Central memory CD4-positive, alpha-beta T cell (primary cell): Measurements from ENCODE around the gene FOXL1.

Experiments
- DNase-seq: peaks from one replicate; pipeline ENCODE4 v3.0.0; 2022

The FOXL1 gene

DNA sequence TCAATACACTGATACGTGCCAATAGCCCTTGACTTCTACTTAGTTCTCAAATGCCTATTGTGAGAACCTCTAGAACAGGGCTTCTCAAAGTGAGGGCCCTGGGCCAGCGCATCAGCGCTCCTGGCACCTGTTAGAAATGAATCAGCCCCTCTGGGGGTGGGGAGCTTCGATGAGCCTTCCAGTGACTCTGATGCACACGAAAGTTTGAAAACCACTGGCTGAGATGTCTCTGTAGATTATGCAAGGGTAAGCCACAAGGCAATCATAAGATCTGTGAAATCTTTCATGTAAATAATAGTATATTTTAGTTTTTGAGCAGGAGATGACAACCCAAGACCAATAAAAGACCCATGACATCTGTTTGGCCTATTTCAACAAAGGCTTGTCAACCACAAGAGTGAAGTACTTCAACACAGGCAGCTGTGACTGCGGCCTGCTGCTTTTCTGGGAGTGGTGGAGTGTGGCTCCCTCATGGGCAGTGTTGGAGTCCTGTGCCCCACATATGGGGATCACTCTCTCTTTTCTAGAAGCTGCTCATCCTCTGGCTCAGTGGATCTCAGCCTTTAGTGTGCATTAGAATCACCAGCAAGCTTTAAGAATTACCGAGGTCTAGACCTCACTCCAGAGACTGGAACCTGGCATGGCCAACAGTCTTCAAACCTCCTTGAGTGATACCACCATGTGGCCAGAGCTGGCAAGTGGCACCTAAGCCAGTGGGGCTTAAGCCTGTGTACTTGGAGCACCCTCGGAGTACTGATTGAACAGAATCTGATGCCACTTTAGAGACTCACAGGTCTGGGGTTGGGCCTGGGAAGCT lies 29.1 kb upstream of the FOXL1 start:
- no peak for DNase-seq

DNA sequence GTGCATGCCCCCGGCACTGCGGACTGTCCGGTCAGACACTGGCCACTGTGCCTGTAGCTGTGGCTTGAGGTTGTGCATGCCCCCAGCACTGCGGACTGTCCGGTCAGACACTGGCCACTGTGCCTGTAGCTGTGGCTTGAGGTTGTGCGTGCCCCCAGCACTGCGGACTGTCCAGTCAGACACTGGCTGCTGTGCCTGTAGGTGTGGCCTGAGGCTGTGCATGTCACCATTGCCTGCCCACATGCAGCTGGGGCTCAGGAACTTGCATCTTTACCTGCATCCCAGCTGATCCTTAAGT lies 28.5 kb upstream of the FOXL1 start:
- no peak for DNase-seq

DNA sequence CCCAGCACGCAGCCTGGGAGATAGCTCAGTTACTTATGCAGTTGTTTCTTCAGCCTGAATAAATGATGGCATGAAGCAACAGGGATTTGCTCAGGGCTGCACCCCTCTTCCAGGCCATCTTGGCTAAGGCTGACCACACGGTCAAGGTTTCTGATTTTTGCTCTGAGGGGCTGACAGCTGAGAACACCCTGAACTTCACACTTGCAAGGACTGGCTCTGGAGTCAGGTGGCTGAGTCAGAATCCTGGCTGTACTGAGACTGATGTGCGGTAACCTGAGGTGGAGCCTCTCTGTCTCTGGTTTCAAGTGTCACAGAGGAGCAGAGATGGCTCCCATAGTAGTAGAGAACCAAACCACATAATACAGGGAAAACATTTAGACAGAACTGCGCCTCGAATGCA lies 28.1 kb upstream of the FOXL1 start:
- DNase-seq: no peak

DNA sequence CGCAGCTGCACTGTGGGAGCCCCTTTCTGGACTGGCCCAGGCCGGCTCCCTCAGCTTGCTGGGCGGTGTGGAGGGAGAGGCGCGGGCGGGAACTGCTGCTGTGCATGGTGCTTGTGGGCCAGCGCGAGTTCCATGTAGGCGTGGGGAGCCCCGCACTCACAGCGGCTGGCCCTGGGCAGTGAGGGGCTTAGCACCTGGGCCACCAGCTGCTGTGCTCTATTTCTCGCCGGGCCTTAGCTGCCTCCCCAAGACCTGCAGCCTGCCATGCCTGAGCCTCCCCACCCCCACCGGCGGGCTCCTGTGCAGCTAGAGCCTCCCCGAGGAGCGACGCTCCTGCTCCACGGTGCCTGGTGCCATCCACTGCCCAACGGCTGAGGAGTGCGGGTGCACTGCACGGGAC lies 25.0 kb upstream of the FOXL1 start:
- no peak for DNase-seq

DNA sequence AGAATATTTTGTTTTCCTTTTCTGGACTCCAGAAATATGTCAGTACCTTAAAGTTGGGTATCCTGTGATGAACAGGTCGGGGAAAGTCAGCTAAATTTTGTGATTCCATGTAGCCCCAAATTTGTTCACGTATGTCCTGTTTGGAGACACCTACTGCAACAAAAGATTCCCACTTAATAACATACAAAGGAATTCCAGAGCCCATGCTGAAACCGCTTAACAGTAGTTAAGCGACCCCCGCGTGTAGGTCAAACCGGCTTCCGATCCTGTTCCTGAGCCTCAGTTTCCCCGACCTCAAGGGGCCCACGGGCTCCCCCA lies 23.8 kb upstream of the FOXL1 start:
- no peak for DNase-seq

DNA sequence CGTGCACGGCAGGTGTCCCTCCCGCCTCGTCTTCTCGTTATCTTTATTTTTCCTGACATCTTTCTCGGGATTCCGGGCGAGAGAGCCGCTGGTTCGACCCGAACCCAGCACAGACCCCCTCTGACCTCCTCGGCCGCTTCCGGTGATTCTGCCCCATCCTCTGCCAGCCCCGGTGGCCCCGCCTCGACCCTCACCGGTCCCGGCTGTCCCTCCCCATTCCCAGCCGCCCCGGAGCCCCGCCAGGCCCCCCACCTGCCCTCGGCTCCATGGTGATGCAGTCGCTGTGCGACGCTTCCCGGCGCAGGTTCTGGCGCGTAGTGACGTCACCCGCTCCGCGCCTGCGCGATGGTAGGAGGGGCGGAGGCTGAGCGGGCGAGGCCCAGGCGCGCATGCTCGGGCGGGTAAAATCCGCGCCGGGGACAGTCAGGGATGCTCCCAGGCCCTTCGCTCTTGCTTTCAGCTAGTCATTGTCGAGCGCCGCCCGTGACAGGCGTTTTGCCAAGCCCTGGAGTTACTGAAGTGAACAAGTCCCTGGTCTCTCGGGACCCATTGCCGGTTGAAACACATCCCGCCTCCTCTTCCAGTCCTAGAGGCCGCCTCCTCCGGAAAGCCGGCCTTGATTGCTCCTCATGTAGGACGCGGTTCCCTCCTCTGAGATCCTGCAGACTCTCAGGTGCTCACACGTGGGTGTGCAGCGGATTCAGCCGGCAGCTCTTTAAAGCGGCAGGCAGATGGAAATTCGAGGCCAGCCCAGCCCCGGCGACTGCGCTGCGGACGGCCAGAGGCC lies 23.2 kb upstream of the FOXL1 start, which contains the start of gene MTHFSD:
MTHFSD (minus strand) TSS at position 319 of the 787 bp plus-strand sequence; CDS start at position 268, 51 bp downstream.
- peak; percentile 94 for DNase-seq

DNA sequence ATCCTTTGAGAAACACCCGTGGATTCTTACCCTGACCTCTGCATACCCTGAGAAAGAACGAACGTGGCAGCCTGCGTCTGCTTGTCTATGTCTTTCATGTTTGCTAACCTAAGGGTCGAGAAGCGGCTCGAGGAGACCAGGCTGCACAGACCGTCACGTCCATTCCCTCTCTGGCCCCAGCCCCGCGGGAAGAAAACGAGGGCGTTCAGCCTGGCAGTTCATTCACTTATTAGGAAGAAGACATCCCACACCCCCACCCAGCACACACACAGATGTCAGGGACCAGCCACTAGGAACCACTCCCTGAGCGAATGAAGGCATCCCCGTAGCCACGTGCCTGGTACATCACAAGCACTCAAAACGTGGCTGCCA lies 22.7 kb upstream of the FOXL1 start:
- DNase-seq: no peak

DNA sequence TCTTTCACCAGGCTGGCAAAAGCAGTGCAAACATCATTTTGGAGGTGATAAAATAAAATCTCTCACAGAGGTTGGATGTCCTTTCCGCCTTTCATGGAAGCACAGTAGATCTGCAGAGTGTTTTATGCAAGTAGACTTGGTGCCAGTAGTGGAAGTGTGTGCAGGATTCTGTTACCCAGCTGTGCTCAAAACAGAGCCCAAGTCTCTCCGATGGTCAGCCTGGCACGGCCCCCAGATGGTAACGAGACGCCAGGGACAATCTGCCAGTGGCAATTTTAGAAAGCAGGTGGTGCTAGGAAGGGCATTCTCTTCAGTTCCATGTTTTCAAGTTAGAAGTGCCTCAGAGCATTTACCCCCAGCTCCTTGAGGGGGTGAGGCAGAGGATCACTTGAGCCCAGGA lies 21.8 kb upstream of the FOXL1 start:
- no peak for DNase-seq

DNA sequence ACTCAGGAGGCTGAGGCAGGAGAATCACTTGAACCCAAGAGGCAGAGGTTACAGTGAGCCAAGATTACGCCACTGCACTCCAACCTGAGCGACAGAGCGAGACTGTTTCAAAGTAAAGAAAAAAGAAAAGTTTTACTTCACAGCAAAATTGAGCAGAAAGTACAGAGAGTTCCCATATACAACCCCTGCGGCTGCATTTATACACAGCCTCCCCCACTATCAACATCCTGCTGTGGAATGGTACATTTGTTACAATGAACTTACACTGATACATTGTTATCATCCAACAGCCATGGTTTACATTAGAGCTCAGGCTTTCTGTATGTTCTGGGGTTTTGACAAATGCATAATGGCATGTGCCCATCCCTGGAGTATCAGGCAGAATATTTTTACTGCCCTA lies 20.8 kb upstream of the FOXL1 start:
- no peak for DNase-seq

DNA sequence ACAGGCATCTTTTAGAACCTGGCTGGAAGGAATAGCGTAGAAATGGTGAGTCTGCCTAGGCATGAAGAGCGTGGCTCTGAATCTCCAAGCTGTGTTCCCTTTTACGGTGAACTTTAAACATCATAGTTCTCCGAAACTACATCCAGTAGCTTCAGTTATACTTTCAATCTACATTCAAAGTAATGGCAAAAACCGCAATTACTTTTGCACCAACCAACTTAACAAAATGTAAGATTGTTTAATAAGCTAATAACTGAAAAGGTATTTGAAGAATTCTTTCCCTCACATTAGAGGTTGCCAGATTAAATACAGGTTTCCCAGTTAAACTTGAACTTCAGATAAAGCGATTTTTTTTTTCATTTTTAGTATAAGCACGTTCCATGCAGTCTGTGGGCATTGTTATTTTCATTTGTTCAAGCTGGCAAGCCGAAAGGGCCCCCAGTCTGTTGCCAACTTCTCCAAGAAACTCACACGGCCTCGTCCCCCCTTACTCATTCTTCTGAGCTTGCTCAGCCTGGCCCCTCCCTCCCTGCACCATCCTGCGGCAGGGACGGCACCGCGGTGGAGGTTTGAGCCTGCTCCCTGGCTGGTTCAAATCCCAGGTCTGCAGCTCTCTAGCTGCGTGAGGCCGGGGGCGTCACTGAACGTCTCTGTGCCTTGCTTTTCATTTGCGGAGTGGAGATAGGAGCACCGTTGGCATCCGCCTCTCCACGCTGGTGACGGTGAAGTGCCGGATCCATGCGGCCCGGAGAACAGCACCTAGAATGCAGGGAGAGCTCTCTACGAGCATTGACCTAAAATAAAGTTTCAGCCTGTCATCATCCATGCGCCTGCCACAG lies 19.8 kb upstream of the FOXL1 start:
- no peak for DNase-seq

DNA sequence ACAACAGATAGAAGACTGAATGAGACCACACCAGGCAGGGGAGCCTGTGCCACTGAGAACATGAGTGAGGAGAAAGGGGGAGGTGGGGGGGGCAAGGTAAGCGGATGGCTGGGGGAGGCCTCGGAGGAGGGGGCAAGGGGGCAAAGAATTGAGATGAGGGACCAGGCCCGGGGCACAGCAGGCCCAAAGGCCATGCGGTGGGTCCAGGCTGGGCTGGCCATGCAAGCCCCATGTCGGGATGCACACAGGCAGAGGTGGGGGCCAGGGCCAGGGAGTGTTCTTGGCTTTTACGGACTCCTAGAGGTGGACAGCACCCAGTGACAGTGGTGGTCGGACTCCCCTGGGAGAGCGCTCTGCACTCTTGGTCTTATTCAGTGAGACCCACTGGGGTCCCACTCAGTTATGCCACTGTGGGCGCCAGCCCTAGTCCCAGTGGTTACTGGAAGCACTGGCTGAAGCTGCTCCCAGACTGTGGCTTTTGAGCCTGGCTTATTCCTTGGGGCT lies 18.5 kb upstream of the FOXL1 start:
- DNase-seq: no peak

DNA sequence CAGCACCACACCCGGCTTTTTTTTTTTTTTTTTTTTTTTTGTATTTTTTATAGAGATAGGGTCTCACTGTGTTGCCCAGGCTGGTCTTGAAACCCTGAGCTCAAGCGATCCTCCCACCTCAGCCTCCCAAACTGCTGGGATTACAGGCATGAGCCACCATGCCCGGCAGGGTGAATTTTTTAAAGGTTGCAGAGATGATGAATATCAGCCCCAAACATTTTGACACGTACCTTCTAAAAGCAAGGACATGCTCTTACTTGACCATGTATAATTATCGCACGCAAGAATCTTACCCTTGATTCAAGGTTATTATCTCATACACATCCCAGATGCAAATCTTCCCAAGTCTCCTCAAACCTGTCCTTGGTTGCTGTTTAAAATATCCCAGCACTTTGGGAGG lies 16.0 kb upstream of the FOXL1 start:
- DNase-seq: no peak

DNA sequence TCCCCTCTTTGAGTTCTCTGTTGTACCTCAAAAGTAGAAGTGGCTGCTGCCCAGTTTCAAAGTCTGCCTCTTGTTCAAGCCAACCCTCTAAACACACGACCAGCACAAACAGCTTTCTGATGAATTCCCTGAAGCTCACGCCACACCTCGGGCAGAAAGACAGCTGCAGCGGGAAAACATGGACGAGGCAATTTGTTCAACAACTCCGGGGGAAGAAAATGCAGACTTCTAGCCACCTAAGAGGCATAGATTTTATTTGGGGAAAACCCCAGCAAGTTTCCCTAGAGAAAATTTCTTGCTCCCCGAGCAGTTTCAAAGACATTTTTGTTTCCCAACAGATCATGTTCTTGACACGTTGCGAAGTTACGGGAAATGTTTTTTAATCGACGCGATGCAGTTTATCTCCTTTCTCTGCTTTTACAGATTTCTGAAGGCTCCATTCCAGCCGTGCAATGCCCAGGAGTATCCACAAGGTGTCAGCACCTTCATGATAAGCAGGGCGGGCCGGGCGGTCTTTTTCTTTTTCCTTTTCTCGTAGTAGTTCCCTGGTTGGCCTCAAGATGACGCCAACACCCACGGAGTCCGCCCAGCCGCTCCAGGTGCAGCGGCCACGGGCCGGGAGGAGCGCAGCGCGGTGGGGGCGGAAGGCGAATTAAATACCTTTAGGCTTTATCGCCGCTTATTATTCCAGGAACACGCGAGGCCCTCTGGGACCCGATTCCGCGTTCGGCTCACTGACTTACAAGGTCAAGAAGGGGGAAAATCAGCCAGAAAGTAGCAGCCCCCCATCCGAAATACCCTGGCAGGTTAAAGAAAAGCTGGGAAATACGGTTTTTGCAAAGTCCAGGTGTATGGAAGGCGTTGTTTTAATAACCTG lies 14.6 kb upstream of the FOXL1 start:
- peak; percentile 79 for DNase-seq

DNA sequence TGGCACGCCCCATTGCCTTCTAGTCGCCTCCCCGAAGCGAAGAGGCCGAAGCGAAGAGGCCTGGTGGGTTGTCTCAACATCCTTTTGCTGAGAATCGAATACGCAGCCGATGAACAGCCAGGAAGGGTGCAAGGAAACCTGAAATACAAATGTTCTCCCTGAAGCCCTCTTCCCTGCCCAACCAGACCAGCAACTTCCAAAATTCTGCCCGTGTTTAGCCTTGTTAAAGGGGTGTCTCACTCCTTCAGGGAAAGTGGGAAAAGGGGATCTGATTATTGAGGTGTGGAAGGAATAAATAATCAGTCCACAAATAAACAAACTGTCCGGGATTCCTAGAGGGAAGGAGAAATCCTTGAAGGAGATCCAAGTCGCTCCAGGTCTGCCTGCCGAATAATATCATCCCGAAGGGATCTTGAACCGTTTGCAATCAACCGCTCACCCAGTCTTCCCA lies 13.1 kb upstream of the FOXL1 start:
- DNase-seq: no peak

DNA sequence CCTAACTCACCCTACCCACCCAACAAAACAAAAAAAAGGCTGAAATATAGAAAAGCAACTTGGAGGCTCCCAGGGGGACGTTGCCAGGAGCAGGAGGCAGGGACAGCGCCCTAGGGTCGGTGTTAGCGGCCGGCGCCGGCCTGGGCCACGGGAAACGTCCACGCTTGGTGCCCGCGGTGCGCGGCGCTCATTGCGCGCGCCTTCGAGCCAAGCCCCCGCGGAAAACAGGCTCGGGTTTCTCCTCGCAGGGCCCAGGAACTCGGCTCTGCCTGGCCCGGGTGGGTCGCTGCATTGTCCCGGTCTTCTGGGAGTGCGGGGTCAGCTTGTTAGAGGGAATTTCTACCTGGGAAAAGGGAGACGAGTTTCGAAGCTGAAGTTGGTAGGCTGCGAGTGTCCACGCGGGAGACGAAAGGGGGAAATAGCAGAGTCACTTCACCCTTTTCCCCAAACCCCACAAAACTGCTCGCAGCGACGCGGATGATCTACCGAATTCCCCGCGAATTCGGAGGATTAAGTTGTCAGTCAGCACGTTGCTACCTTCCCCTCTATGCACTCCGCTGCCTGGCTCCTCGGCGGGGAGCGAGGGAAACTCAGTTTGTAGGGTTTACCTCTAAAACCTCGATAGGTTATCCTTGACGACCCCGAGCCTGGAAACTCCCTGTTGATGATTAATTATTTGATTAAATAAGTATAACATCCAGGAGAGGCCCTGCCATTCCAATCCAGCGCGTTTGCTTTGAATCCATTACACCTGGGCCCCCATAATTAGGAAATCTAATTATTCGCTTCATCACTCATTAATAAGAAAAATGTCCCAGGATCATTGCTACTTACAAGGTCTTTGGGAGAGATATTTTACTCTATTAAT lies 12.5 kb upstream of the FOXL1 start:
- DNase-seq: no peak

DNA sequence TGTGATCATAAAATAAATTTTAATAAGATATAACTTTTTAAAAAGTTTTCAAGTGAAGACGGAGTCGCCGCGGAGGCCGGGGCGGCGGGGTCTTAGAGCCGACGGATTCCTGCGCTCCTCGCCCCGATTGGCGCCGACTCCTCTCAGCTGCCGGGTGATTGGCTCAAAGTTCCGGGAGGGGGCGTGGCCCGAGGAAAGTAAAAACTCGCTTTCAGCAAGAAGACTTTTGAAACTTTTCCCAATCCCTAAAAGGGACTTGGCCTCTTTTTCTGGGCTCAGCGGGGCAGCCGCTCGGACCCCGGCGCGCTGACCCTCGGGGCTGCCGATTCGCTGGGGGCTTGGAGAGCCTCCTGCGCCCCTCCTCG lies 11.8 kb upstream of the FOXL1 start, which contains the start of gene FOXC2:
FOXC2 (plus strand) TSS at position 229 of the 365 bp plus-strand sequence. CDS start 507 bp downstream, outside the sequence.
- peak; percentile 25 for DNase-seq

DNA sequence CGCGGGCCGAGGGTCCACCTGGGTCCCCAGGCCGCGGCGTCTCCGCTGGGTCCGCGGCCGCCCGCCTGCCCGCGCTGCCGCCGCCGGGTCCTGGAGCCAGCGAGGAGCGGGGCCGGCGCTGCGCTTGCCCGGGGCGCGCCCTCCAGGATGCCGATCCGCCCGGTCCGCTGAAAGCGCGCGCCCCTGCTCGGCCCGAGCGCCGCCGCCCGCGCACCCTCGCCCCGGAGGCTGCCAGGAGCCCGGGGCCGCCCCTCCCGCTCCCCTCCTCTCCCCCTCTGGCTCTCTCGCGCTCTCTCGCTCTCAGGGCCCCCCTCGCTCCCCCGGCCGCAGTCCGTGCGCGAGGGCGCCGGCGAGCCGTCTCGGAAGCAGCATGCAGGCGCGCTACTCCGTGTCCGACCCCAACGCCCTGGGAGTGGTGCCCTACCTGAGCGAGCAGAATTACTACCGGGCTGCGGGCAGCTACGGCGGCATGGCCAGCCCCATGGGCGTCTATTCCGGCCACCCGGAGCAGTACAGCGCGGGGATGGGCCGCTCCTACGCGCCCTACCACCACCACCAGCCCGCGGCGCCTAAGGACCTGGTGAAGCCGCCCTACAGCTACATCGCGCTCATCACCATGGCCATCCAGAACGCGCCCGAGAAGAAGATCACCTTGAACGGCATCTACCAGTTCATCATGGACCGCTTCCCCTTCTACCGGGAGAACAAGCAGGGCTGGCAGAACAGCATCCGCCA lies 11.2 kb upstream of the FOXL1 start:
- DNase-seq: no peak

DNA sequence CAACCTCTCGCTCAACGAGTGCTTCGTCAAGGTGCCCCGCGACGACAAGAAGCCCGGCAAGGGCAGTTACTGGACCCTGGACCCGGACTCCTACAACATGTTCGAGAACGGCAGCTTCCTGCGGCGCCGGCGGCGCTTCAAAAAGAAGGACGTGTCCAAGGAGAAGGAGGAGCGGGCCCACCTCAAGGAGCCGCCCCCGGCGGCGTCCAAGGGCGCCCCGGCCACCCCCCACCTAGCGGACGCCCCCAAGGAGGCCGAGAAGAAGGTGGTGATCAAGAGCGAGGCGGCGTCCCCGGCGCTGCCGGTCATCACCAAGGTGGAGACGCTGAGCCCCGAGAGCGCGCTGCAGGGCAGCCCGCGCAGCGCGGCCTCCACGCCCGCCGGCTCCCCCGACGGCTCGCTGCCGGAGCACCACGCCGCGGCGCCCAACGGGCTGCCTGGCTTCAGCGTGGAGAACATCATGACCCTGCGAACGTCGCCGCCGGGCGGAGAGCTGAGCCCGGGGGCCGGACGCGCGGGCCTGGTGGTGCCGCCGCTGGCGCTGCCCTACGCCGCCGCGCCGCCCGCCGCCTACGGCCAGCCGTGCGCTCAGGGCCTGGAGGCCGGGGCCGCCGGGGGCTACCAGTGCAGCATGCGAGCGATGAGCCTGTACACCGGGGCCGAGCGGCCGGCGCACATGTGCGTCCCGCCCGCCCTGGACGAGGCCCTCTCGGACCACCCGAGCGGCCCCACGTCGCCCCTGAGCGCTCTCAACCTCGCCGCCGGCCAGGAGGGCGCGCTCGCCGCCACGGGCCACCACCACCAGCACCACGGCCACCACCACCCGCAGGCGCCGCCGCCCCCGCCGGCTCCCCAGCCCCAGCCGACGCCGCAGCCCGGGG lies 10.4 kb upstream of the FOXL1 start:
- no peak for DNase-seq
